Measurements from ENCODE around the gene ANTXR1. TPM values are rescaled to one million over a fixed set of nuclear protein-coding genes. Genes with fewer than 3 reads are reported as not detected.

The ANTXR1 gene
- polyA plus RNA-seq, 1 donor from 2014 or later: not detected

DNA sequence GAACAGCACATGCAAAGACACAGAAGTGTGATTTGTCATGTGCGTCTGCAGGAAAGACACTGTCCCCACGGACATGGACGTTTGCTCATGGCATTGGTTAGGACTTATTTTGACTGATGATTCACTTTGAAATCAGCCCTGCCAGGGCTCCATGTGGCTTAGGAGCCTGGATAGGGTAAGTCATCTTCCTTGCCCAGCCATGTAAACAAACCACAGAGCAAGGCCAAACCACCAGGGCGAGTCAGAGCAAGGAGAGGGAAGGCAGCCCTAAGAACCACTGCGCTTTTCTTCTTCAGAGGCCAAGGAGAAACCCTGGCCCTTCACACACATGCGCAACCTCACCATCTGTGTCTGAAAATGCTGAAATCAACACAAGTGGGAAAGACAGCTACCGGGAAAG lies 285.3 kb downstream of the ANTXR1 start:
- H3K4me3 Mint-ChIP-seq: no peak overlapping the region
- no peak overlapping the region for H3K27ac Mint-ChIP-seq
- no peaks in the 10 kb centered on the region for H3K36me3 Mint-ChIP-seq
- peaks cover 13% of the 10 kb centered on the region for H3K27me3 Mint-ChIP-seq
- H3K9me3 Mint-ChIP-seq: peaks cover 0 to 4% (median 0%) of the 10 kb centered on the region in 3 donors
- no peaks in the 10 kb centered on the region for H3K4me1 Mint-ChIP-seq

DNA sequence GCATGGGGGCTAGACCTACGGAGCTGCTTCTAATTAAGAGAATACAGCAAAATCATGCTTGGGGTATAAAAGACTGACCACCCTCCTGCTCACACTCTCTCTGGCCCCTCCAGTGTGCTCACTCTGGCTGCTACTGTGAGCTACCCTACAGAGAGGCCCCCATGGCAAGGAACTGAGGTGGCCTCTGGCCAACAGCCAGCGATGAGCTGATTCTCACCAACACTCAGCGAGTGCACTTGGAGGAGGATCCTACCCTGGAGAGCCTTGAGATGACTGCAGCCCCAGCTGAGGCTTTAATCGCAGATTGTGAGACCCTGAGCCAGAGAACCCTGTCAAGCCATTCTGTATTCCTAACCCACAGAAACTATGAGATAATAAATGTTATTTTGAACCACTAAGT lies 285.9 kb downstream of the ANTXR1 start:
- H3K27ac Mint-ChIP-seq: no peak overlapping the region

More for the DNA sequence above, 285.9 kb downstream of the ANTXR1 start:
- no peak overlapping the region for H3K4me3 Mint-ChIP-seq
- peaks cover 14% of the 10 kb centered on the region for H3K27me3 Mint-ChIP-seq
- H3K4me1 Mint-ChIP-seq: no peaks in the 10 kb centered on the region
- peaks cover 0 to 4% (median 0%) of the 10 kb centered on the region in 3 donors for H3K9me3 Mint-ChIP-seq
- no peaks in the 10 kb centered on the region for H3K36me3 Mint-ChIP-seq

Other genes starting within 250 kb of the ANTXR1 start
- gene BMP10, start 141.8 kb upstream of the ANTXR1 start, polyA plus RNA-seq: not detected
- not detected for gene GKN2, start 60.3 kb upstream of the ANTXR1 start, polyA plus RNA-seq
- gene GKN1, start 38.5 kb upstream of the ANTXR1 start, polyA plus RNA-seq: not detected